Measurements from ENCODE around the gene SVIP.
A peak's percentile ranks its signal among the peaks of the same experiment; 100 is the strongest.

Gene SVIP

GRCh38 chr11:22829231-22830081, at the start of gene SVIP:
Gene SVIP, minus strand, starts transcription at chr11:22829801. Its CDS starts 53 bp downstream, at chr11:22829748.
- no peak for DNase-seq

GRCh38 chr11:22878604-22879003, 49.0 kb upstream of the SVIP start:
- DNase-seq: no peak

GRCh38 chr11:22878039-22878438, 48.4 kb upstream of the SVIP start:
- no peak for DNase-seq

GRCh38 chr11:22875869-22876473, 46.4 kb upstream of the SVIP start:
- DNase-seq: peak; percentile 19

GRCh38 chr11:22869325-22869724, 39.7 kb upstream of the SVIP start:
- no peak for DNase-seq

- no peak for DNase-seq
Observed at GRCh38 chr11:22860241-22860640, 30.6 kb upstream of the SVIP start, which contains the start of gene CCDC179. Gene CCDC179, minus strand, starts transcription at chr11:22860474. Its CDS starts 53 bp downstream, at chr11:22860421.

GRCh38 chr11:22859756-22860155, 30.2 kb upstream of the SVIP start:
- no peak for DNase-seq

GRCh38 chr11:22851477-22851876, 21.9 kb upstream of the SVIP start:
- no peak for DNase-seq

- DNase-seq: no peak
Observed at GRCh38 chr11:22846726-22847125, 17.1 kb upstream of the SVIP start.

- DNase-seq: no peak
Observed at GRCh38 chr11:22832315-22833015, 2.9 kb upstream of the SVIP start.

GRCh38 chr11:22830082-22830414, 447 bp upstream of the SVIP start:
- no peak for DNase-seq

- no peak for DNase-seq
Observed at GRCh38 chr11:22828373-22828772, 1.2 kb downstream of the SVIP start.

- DNase-seq: no peak
Observed at GRCh38 chr11:22822203-22822602, 7.4 kb downstream of the SVIP start.

- DNase-seq: no peak
Observed at GRCh38 chr11:22809893-22810292, 19.7 kb downstream of the SVIP start.

- no peak for DNase-seq
Observed at GRCh38 chr11:22808571-22809197, 20.9 kb downstream of the SVIP start.

- no peak for DNase-seq
Observed at GRCh38 chr11:22807855-22808570, 21.6 kb downstream of the SVIP start.

GRCh38 chr11:22807391-22807790, 22.2 kb downstream of the SVIP start:
- DNase-seq: no peak

GRCh38 chr11:22802861-22803260, 26.7 kb downstream of the SVIP start:
- DNase-seq: no peak

- no peak for DNase-seq
Observed at GRCh38 chr11:22800482-22800881, 29.1 kb downstream of the SVIP start.

GRCh38 chr11:22798901-22799300, 30.7 kb downstream of the SVIP start:
- DNase-seq: no peak

- no peak for DNase-seq
Observed at GRCh38 chr11:22797047-22797446, 32.6 kb downstream of the SVIP start.

GRCh38 chr11:22795914-22796313, 33.7 kb downstream of the SVIP start:
- DNase-seq: no peak

GRCh38 chr11:22792497-22792896, 37.1 kb downstream of the SVIP start:
- no peak for DNase-seq
